ENCODE results near the gene RING1.

Gene RING1

DNA sequence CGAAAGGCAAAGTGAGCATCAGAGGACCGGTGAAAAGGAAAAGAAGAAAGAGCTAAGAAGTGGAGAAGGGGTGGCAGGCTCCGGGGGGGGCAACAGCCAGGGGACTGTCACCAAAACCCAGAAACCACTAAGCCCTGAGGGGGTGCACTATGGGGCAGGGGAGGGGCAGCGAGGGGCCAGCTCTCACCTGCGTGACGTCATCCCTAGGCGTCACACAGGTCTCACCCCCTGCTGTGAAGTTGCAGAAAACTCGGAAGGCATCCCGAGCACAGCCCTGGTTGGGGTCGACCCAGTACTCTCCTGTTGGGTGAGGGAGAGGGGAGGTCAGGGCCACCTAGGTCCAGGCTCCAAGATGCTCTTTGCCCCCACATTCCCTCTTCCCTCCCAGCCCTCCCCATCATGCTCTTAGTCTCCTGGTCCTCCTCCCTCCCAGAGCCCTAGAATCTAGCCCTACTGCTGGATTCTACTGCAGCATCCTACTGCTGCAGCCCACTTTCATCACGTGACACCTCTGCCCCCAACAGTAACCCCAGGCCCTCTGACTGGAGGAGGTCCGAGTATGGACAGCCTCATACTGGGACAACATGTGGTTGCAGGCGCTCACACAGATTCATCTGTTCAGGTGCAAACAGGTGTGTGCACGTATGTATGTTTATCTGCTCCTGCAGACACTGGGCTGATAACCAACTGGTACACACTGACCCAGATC, 43.5 kb upstream of the RING1 start:
- TF ChIP-seq, protein P1, sequence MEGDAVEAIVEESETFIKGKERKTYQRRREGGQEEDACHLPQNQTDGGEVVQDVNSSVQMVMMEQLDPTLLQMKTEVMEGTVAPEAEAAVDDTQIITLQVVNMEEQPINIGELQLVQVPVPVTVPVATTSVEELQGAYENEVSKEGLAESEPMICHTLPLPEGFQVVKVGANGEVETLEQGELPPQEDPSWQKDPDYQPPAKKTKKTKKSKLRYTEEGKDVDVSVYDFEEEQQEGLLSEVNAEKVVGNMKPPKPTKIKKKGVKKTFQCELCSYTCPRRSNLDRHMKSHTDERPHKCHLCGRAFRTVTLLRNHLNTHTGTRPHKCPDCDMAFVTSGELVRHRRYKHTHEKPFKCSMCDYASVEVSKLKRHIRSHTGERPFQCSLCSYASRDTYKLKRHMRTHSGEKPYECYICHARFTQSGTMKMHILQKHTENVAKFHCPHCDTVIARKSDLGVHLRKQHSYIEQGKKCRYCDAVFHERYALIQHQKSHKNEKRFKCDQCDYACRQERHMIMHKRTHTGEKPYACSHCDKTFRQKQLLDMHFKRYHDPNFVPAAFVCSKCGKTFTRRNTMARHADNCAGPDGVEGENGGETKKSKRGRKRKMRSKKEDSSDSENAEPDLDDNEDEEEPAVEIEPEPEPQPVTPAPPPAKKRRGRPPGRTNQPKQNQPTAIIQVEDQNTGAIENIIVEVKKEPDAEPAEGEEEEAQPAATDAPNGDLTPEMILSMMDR (IDR thresholded peaks at IDR 0.05; ENCODE audit: low read length, missing control alignments) = no peak
- no peak overlapping the region for H3K4me3 ChIP-seq (replicated peaks; ENCODE audit: low read depth, low read length)
- no peak for DNase-seq (ENCODE audit: low read depth)

GRCh38 chr6:33165581-33166258, 42.6 kb upstream of the RING1 start:
- TF ChIP-seq, protein P1 (IDR thresholded peaks at IDR 0.05; ENCODE audit: low read length, missing control alignments) = no peak
- no peak overlapping the region for H3K4me3 ChIP-seq (replicated peaks; ENCODE audit: low read depth, low read length)
- DNase-seq (ENCODE audit: low read depth) = no peak

DNA sequence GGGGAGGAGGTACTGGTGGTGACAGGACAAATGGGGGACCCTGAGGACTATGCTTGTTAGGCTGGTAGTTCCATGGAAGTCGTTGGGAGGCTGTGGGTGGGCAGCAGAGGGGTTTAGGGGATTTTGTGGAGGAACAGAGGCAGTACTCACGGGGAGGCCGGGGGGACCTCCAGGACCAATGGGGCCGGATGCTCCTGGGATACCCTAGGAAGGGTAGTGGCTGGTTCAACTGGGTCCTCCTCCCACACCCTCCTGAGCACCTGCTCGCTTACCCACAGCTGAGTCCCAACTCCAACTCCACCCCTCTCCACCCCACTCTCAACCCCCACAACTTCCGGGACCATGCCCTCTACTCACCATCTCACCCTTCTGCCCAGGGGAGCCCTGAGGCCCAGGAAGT, 41.9 kb upstream of the RING1 start:
- no peak for DNase-seq (ENCODE audit: low read depth)
- TF ChIP-seq, protein P1 (IDR thresholded peaks at IDR 0.05; ENCODE audit: low read length, missing control alignments) = no peak
- no peak overlapping the region for H3K4me3 ChIP-seq (replicated peaks; ENCODE audit: low read depth, low read length)

DNA sequence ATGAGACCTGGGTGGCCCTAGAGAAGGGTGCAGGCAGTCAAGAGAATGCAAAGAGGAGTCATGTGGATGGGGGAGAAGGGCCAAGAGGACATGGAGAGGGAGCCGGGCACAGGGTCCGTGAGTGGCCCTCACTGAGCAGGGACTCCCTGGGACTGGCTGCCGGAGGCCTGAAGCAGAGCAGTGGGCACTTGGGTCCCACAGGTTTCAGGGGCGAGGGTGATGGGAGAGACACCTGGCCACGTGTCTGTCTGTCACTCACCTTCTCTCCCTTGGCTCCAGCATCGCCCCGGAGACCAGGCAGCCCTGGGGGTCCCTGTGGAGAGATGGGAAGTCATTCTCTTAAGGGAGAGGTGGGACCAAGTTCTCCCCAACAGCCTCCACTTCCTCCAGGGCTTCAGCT, 41.5 kb upstream of the RING1 start:
- TF ChIP-seq, protein P1 (IDR thresholded peaks at IDR 0.05; ENCODE audit: low read length, missing control alignments) = no peak
- no peak for DNase-seq (ENCODE audit: low read depth)
- no peak overlapping the region for H3K4me3 ChIP-seq (replicated peaks; ENCODE audit: low read depth, low read length)

- no peak for DNase-seq (ENCODE audit: low read depth)
- TF ChIP-seq, protein P1 (IDR thresholded peaks at IDR 0.05; ENCODE audit: low read length, missing control alignments) = no peak
- H3K4me3 ChIP-seq (replicated peaks; ENCODE audit: low read depth, low read length) = no peak overlapping the region
Observed at GRCh38 chr6:33167374-33168283, 40.7 kb upstream of the RING1 start.

GRCh38 chr6:33168284-33168601, 40.1 kb upstream of the RING1 start:
- TF ChIP-seq, protein P1 (IDR thresholded peaks at IDR 0.05; ENCODE audit: low read length, missing control alignments) = no peak
- no peak for DNase-seq (ENCODE audit: low read depth)
- no peak overlapping the region for H3K4me3 ChIP-seq (replicated peaks; ENCODE audit: low read depth, low read length)
